HCT116 (cell line): ENCODE results near the gene BAD. TPM values are rescaled to one million over a fixed set of nuclear protein-coding genes. Genes with fewer than 3 reads are reported as not detected.

Source experiments
- ATAC-seq: fragments of 200-7000 bp; cut with Tn5 transposase; 2 replicates; pipeline ENCODE4 v1.9.1; 2020; ENCODE audit warnings: mild to moderate bottlenecking, moderate library complexity
- BruUV-seq: library from RNA; stranded (reverse); fragments of 400-500 nt; replicated peaks from 2 replicates; lab custom pipeline; 2021; lab: Mats Ljungman, UMichigan
- CTCF ChIA-PET: fragments of 300-600 bp; sonication (Branson Sonifier 250); formaldehyde crosslinking; loops from one replicate; lab custom pipeline; 2021; ENCODE audit warnings: antibody characterized with exemption; lab: Charles Lee
- POLR2A ChIA-PET: fragments of 300-600, 350-600 bp; sonication (Branson Sonifier 250); formaldehyde crosslinking; loops from one replicate; lab custom pipeline; 2021; ENCODE audit warnings: antibody characterized with exemption; lab: Charles Lee
- RAD21 ChIA-PET, 2 experiments: fragments of 300-600 bp; sonication (Branson Sonifier 250); formaldehyde crosslinking; loops; one replicate each; lab custom pipeline; 2023; ENCODE audit warnings: low total read pairs in 2 of 2; ENCODE audit not compliant: uncharacterized antibody in 2 of 2, unreplicated experiment in 2 of 2, low non-redundant PET in 1 of 2; lab: Charles Lee
- DNase-seq: peaks from one replicate; pipeline ENCODE4 v3.0.0-alpha.2; 2010; ENCODE audit warnings: low read depth, low spot score
- H2AFZ ChIP-seq: fragments of 200-600 bp; shearing (Covaris generic), sonication (generic); 2 replicates; pipeline ENCODE4 v1.6.1; 2017; ENCODE audit warnings: low read depth, mixed run types, mixed read lengths, antibody characterized with exemption, low read length; ENCODE audit not compliant: poor library complexity, severe bottlenecking
- H3K27ac ChIP-seq: 2 replicates; pipeline ENCODE4 v1.5.1; 2012; ENCODE audit warnings: low read depth, low read length
- H3K27me3 ChIP-seq: fragments of 200-600 bp; sonication (generic); 2 replicates; pipeline ENCODE4 v1.6.1; 2016; ENCODE audit warnings: mixed run types, low read length, mixed read lengths; ENCODE audit not compliant: insufficient read depth
- H3K36me3 ChIP-seq, 2 experiments: fragments of 200-500 bp in 1 of 2; fragments of 200-600 bp in 1 of 2; sonication (Bioruptor generic) in 1 of 2; sonication (generic) in 1 of 2; 2 replicates each; pipeline versions ENCODE4 v1.5.1 to v1.6.1; 2014 to 2016; ENCODE audit warnings: low read length in 2 of 2, inconsistent platforms in 1 of 2, mixed read lengths in 1 of 2, mixed run types in 1 of 2; ENCODE audit not compliant: insufficient read depth in 2 of 2, control insufficient read depth in 1 of 2
- H3K4me1 ChIP-seq, 2 experiments: fragments of 200-600 bp in 1 of 2; sonication (generic) in 1 of 2; 2 replicates each; pipeline versions ENCODE4 v1.5.1 to v1.6.1; 2012 to 2017; ENCODE audit warnings: low read length in 2 of 2, inconsistent platforms in 1 of 2, mild to moderate bottlenecking in 1 of 2, mixed read lengths in 1 of 2, mixed run types in 1 of 2, moderate library complexity in 1 of 2; ENCODE audit not compliant: insufficient read depth in 2 of 2, control insufficient read depth in 1 of 2
- H3K4me2 ChIP-seq: fragments of 200-600 bp; sonication (generic); 2 replicates; pipeline ENCODE4 v1.6.1; 2017; ENCODE audit warnings: mixed run types, low read length, mixed read lengths
- H3K4me3 ChIP-seq, 2 experiments: fragments of 200-600 bp in 1 of 2; sonication (generic) in 1 of 2; replicated peaks in 1 of 2; 2 replicates each; pipeline ENCODE4 v1.5.1; 2011 to 2016; ENCODE audit warnings: low read length in 2 of 2, control low read depth in 1 of 2, low read depth in 1 of 2, mild to moderate bottlenecking in 1 of 2, mixed read lengths in 1 of 2, mixed run types in 1 of 2
- H3K79me2 ChIP-seq: fragments of 200-600 bp; sonication (generic); 2 replicates; pipeline ENCODE4 v1.6.1; 2017; ENCODE audit warnings: mild to moderate bottlenecking, mixed run types, low read length, moderate library complexity, mixed read lengths; ENCODE audit not compliant: insufficient read depth
- H3K9ac ChIP-seq: fragments of 200-600 bp; sonication (generic); 2 replicates; pipeline ENCODE4 v1.6.1; 2016; ENCODE audit warnings: low read length, mixed read lengths
- H3K9me2 ChIP-seq: fragments of 200-600 bp; sonication (generic), shearing (Covaris generic); 2 replicates; pipeline ENCODE4 v1.6.1; 2017; ENCODE audit warnings: mixed run types, mild to moderate bottlenecking, moderate library complexity; ENCODE audit not compliant: insufficient read depth
- H3K9me3 ChIP-seq, 2 experiments: fragments of 200-500 bp in 1 of 2; fragments of 200-600 bp in 1 of 2; sonication (Bioruptor generic) in 1 of 2; sonication (generic) in 1 of 2; 2 replicates each; pipeline ENCODE4 v1.6.1; 2014 to 2017; ENCODE audit warnings: low read length in 2 of 2, mixed read lengths in 2 of 2, inconsistent platforms in 1 of 2, low read depth in 1 of 2, mild to moderate bottlenecking in 1 of 2, mixed run types in 1 of 2, moderate library complexity in 1 of 2; ENCODE audit not compliant: control insufficient read depth in 1 of 2, insufficient read depth in 1 of 2
- H4K20me1 ChIP-seq: fragments of 200-600 bp; sonication (generic), shearing (Covaris generic); 2 replicates; pipeline ENCODE4 v1.6.1; 2017; ENCODE audit warnings: mixed run types, mild to moderate bottlenecking, moderate library complexity; ENCODE audit not compliant: insufficient read depth
- CBX3 ChIP-seq: IDR thresholded peaks from 2 replicates; pipeline ENCODE4 v1.6.1; 2012; ENCODE audit warnings: low read depth
- CEBPB ChIP-seq: IDR thresholded peaks from 2 replicates; pipeline ENCODE4 v1.6.1; 2012; ENCODE audit warnings: low read depth
- EGR1 ChIP-seq: IDR thresholded peaks from 2 replicates; pipeline ENCODE4 v1.6.1; 2012; ENCODE audit warnings: low read depth
- ELF1 ChIP-seq: IDR thresholded peaks from 2 replicates; pipeline ENCODE4 v1.6.1; 2012; ENCODE audit warnings: low read depth, borderline replicate concordance
- EZH2 ChIP-seq: fragments of 200-600 bp; sonication (generic); IDR thresholded peaks from 2 replicates; pipeline ENCODE4 v1.6.1; 2017; ENCODE audit warnings: antibody characterized with exemption, mixed run types
- FOSL1 ChIP-seq: IDR thresholded peaks from 2 replicates; pipeline ENCODE4 v1.6.1; 2012; ENCODE audit warnings: low read depth
- POLR2A ChIP-seq: IDR thresholded peaks from 2 replicates; pipeline ENCODE4 v1.7.0; 2011; ENCODE audit warnings: borderline replicate concordance; ENCODE audit not compliant: insufficient read depth, insufficient read length; ENCODE audit errors: extremely low read depth
- POLR2AphosphoS5 ChIP-seq: IDR thresholded peaks from 2 replicates; pipeline ENCODE4 v1.6.1; 2011; ENCODE audit warnings: mild to moderate bottlenecking, low read depth, low read length, moderate library complexity
- RAD21 ChIP-seq: IDR thresholded peaks from 2 replicates; pipeline ENCODE4 v1.6.1; 2012; ENCODE audit warnings: low read depth, mild to moderate bottlenecking
- SIN3A ChIP-seq: IDR thresholded peaks from 2 replicates; pipeline ENCODE4 v1.6.1; 2012; ENCODE audit warnings: low read depth
- SP1 ChIP-seq: IDR thresholded peaks from 2 replicates; pipeline ENCODE4 v1.6.1; 2012; ENCODE audit warnings: low read depth
- SRF ChIP-seq: IDR thresholded peaks from 2 replicates; pipeline ENCODE4 v1.6.1; 2012; ENCODE audit warnings: low read depth
- TCF7L2 ChIP-seq: IDR thresholded peaks from 2 replicates; pipeline ENCODE4 v1.7.0; 2011; ENCODE audit warnings: borderline replicate concordance, inconsistent platforms; ENCODE audit not compliant: insufficient read depth, insufficient read length; ENCODE audit errors: extremely low read depth
- ZNF274 ChIP-seq: fragments of 200-500 bp; sonication (Bioruptor generic); IDR thresholded peaks from 2 replicates; pipeline ENCODE4 v1.6.1; 2014; ENCODE audit warnings: mild to moderate bottlenecking, low read depth, low read length, inconsistent platforms
- intact Hi-C: fragments of 100-400 bp; cut with micrococcal nuclease; formaldehyde crosslinking; loops from 2 replicates; pipeline ENCODE4 v1.10.0; 2022
- total RNA-seq: library from RNA; stranded (reverse); gene quantifications from one replicate; pipeline ENCODE4 v1.2.1, GENCODE V29; 2021; ENCODE audit not compliant: unreplicated experiment
- TF ChIP-seq, protein P1 (sequence below): IDR thresholded peaks from 2 replicates; pipeline ENCODE4 v1.6.1; 2012
- TF ChIP-seq, protein P2 (sequence below): IDR thresholded peaks from 2 replicates; pipeline ENCODE4 v1.6.1; 2012; ENCODE audit warnings: low read depth

BAD gene
- total RNA-seq, 1 experiment from 2014 or later, result 51.9 TPM

DNA sequence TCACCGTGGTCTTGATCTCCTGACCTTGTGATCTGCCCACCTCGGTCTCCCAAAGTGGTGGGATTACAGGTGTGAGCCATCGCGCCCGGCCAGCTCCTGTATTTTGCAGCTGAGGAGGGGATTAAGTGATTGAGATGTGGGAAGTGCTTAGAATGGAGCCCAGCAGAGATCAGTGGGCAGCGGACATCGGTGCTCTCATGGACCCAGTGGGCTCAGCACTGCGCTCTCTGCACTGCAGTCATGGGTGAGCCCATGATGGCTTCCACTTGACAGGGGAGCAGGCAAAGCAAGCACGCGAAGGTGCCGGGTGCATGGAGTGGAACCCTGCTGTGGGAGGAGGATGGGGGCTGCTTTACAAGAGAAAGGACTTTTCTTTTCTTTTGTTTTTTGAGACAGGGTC lies 46.4 kb upstream of the BAD start:
- Histone ChIP-seq H3K27ac (no peak overlapping the region; the same call in 1 of the 2 replicates), H3K9me3 (no peaks in the 10 kb centered on the region), H3K27me3 (no peaks in the 10 kb centered on the region), H3K4me1 (peaks cover 29 to 47% of the 10 kb centered on the region in 2 experiments), H4K20me1 (no peaks in the 10 kb centered on the region), H2AFZ (no peak overlapping the region), H3K36me3 (no peaks in the 10 kb centered on the region), H3K4me3 (no peak overlapping the region), H3K4me2 (peak overlapping the region; percentile 78), H3K79me2 (no peaks in the 10 kb centered on the region), H3K9ac (peak overlapping the region; percentile 62; the same call in 1 of the 2 replicates), H3K9me2 (no peaks in the 10 kb centered on the region)
- ChIA-PET RAD21 (interaction anchor here (1.4 to 1.8 kb wide), 3 partner anchors 13 to 24 kb away, joined by 5 to 8 read pairs (median 6); partner anchors contain the start of genes PRDX5 (in 2 of the 2) and TRMT112 (in 1 of the 2)), CTCF (interaction anchor here (0.8 to 3.9 kb wide), 8 partner anchors 12 to 127 kb away, joined by 3 to 46 read pairs (median 12); partner anchors contain the start of genes BAD, ESRRA, PRDX5 and TRMT112), POLR2A (interaction anchor here (0.9 to 5.9 kb wide), 11 partner anchors 8 to 1490 kb away, joined by 3 to 77 read pairs (median 4); partner anchors contain the start of genes PRDX5 and TRMT112)
- no TSS peak for BruUV-seq
- no peak for ATAC-seq
- no peak for TF ChIP-seq EGR1
- TF ChIP-seq TCF7L2, result no peak
- TF ChIP-seq ZNF274, result no peak
- TF ChIP-seq SRF, result no peak
- TF ChIP-seq, protein P1, sequence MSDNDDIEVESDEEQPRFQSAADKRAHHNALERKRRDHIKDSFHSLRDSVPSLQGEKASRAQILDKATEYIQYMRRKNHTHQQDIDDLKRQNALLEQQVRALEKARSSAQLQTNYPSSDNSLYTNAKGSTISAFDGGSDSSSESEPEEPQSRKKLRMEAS, result no peak
- TF ChIP-seq, protein P2, sequence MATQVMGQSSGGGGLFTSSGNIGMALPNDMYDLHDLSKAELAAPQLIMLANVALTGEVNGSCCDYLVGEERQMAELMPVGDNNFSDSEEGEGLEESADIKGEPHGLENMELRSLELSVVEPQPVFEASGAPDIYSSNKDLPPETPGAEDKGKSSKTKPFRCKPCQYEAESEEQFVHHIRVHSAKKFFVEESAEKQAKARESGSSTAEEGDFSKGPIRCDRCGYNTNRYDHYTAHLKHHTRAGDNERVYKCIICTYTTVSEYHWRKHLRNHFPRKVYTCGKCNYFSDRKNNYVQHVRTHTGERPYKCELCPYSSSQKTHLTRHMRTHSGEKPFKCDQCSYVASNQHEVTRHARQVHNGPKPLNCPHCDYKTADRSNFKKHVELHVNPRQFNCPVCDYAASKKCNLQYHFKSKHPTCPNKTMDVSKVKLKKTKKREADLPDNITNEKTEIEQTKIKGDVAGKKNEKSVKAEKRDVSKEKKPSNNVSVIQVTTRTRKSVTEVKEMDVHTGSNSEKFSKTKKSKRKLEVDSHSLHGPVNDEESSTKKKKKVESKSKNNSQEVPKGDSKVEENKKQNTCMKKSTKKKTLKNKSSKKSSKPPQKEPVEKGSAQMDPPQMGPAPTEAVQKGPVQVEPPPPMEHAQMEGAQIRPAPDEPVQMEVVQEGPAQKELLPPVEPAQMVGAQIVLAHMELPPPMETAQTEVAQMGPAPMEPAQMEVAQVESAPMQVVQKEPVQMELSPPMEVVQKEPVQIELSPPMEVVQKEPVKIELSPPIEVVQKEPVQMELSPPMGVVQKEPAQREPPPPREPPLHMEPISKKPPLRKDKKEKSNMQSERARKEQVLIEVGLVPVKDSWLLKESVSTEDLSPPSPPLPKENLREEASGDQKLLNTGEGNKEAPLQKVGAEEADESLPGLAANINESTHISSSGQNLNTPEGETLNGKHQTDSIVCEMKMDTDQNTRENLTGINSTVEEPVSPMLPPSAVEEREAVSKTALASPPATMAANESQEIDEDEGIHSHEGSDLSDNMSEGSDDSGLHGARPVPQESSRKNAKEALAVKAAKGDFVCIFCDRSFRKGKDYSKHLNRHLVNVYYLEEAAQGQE, result no peak
- TF ChIP-seq POLR2A, result no peak
- no peak for TF ChIP-seq EZH2
- TF ChIP-seq SIN3A, result no peak
- TF ChIP-seq SP1, result no peak
- no peak for TF ChIP-seq CEBPB
- TF ChIP-seq RAD21, result no peak
- no peak for TF ChIP-seq FOSL1
- TF ChIP-seq POLR2AphosphoS5, result no peak
- no peak for TF ChIP-seq ELF1
- no peak for TF ChIP-seq CBX3
- intact Hi-C loops, result loop anchor here (1.0 kb wide), 1 partner anchor 14 kb away; the partner anchor contains the start of gene TRMT112
- DNase-seq, result no peak
